PC-3 (cell line): ENCODE measurements around the gene ZBTB16.

Experiments
- EZH2 ChIP-seq: fragments of 300-600 bp; sonication (generic); IDR thresholded peaks from one replicate; pipeline ENCODE4 v1.6.1; 2017; ENCODE audit warnings: antibody characterized with exemption, mild to moderate bottlenecking, low read length; ENCODE audit not compliant: unreplicated experiment
- EZH2phosphoT487 ChIP-seq: fragments of 300-600 bp; sonication (generic); IDR thresholded peaks from 2 replicates; pipeline ENCODE4 v1.6.1; 2018; ENCODE audit warnings: mild to moderate bottlenecking, antibody characterized with exemption, low read length, borderline replicate concordance
- TF ChIP-seq, protein P1 (sequence below): fragments of 300-600 bp; sonication (generic); conservative IDR thresholded peaks from 2 replicates; pipeline ENCODE4 v1.5.1; 2017; ENCODE audit warnings: antibody characterized with exemption, low read depth, mild to moderate bottlenecking, low read length

DNA sequence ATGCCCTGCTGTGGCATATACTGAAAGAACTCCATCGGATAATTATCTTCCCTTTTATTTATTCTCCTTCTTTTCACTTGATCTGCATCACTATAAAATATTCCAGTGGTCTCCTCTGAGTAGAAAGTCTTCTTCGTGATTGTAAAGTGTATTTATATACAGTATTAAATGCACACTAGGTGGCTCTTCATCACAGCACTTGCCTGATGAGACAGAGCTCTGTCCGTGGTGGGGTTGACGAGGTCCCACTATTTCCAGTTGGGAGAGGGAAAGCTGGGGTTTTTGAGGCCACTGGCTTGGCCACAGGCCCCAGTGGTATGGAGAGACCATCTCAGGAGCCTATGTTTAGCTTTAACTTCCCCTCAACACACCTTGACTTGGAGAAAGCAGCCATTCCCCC lies 31.6 kb upstream of the ZBTB16 start:
- TF ChIP-seq, protein P1, sequence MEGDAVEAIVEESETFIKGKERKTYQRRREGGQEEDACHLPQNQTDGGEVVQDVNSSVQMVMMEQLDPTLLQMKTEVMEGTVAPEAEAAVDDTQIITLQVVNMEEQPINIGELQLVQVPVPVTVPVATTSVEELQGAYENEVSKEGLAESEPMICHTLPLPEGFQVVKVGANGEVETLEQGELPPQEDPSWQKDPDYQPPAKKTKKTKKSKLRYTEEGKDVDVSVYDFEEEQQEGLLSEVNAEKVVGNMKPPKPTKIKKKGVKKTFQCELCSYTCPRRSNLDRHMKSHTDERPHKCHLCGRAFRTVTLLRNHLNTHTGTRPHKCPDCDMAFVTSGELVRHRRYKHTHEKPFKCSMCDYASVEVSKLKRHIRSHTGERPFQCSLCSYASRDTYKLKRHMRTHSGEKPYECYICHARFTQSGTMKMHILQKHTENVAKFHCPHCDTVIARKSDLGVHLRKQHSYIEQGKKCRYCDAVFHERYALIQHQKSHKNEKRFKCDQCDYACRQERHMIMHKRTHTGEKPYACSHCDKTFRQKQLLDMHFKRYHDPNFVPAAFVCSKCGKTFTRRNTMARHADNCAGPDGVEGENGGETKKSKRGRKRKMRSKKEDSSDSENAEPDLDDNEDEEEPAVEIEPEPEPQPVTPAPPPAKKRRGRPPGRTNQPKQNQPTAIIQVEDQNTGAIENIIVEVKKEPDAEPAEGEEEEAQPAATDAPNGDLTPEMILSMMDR, result peak; percentile 46; the same call in 1 of the 2 replicates
- TF ChIP-seq EZH2 (no peak), EZH2phosphoT487 (no peak)
